Left ventricle myocardium superior (tissue), 1 donor: ENCODE data around the gene AFAP1. TPM values are rescaled to one million over a fixed set of nuclear protein-coding genes. Genes with fewer than 3 reads are reported as not detected.

Experiments
- ATAC-seq: fragments of 200-7000 bp; cut with Tn5 transposase; one replicate; pipeline ENCODE4 v1.9.1; 2020; ENCODE audit warnings: mild to moderate bottlenecking, moderate library complexity
- DNase-seq: peaks from one replicate; pipeline ENCODE4 v3.0.0-alpha.2; 2020
- intact Hi-C: fragments of 100-400 bp; cut with micrococcal nuclease; formaldehyde crosslinking; loops from one replicate; pipeline ENCODE4 v1.11.0; 2022
- total RNA-seq: library from RNA; stranded (reverse); fragmentation: NEBNext Ultra II Directional; extraction: Animal tissue kit (Norgen Biotek cat#: 25700); gene quantifications from one replicate; pipeline ENCODE4 v1.2.1, GENCODE V29; 2021
- donor health status: DM: no; HTN: yes; CAD: no; lungs with severe emphysema.

The AFAP1 gene
- total RNA-seq, 1 donor from 2014 or later = 7.7 TPM

GRCh38 chr4:7784131-7784870, 155.4 kb downstream of the AFAP1 start:
- ATAC-seq = no peak
- DNase-seq = no peak
- intact Hi-C loops = no loop called here

GRCh38 chr4:7783541-7783940, 156.1 kb downstream of the AFAP1 start:
- no peak for DNase-seq
- ATAC-seq = no peak
- intact Hi-C loops = no loop called here

GRCh38 chr4:7782783-7783182, 156.9 kb downstream of the AFAP1 start:
- intact Hi-C loops = no loop called here
- DNase-seq (no peak), ATAC-seq (no peak)

- intact Hi-C loops = no loop called here
- ATAC-seq (peak; percentile 21), DNase-seq (no peak)
These were observed 157.7 kb downstream of the AFAP1 start for GRCh38 chr4:7781993-7782392.

- ATAC-seq (peak; percentile 62), DNase-seq (no peak)
- intact Hi-C loops = no loop called here
These were observed 158.3 kb downstream of the AFAP1 start for GRCh38 chr4:7781366-7781765.

GRCh38 chr4:7780751-7781348, 158.8 kb downstream of the AFAP1 start:
- ATAC-seq (no peak), DNase-seq (no peak)
- intact Hi-C loops = no loop called here

- ATAC-seq (peak; percentile 35), DNase-seq (no peak)
- intact Hi-C loops = no loop called here
These were observed 160.3 kb downstream of the AFAP1 start for GRCh38 chr4:7779432-7779768.

GRCh38 chr4:7778510-7779431, 160.9 kb downstream of the AFAP1 start:
- no peak for ATAC-seq
- intact Hi-C loops = no loop called here
- DNase-seq = no peak

GRCh38 chr4:7777871-7778509, 161.7 kb downstream of the AFAP1 start:
- DNase-seq (no peak), ATAC-seq (no peak)
- intact Hi-C loops = no loop called here

GRCh38 chr4:7777017-7777710, 162.5 kb downstream of the AFAP1 start:
- DNase-seq (no peak), ATAC-seq (no peak)
- intact Hi-C loops = no loop called here

- DNase-seq (no peak), ATAC-seq (no peak)
- intact Hi-C loops = no loop called here
These were observed 164.3 kb downstream of the AFAP1 start for GRCh38 chr4:7775396-7775795.

GRCh38 chr4:7774301-7775294, 165.1 kb downstream of the AFAP1 start:
- intact Hi-C loops = no loop called here
- no peak for ATAC-seq
- DNase-seq = no peak

GRCh38 chr4:7773401-7774180, 166.1 kb downstream of the AFAP1 start:
- DNase-seq (no peak), ATAC-seq (no peak)
- intact Hi-C loops = no loop called here

- peak; percentile 73 for DNase-seq
- intact Hi-C loops = no loop called here
These were observed 166.8 kb downstream of the AFAP1 start for GRCh38 chr4:7772711-7773385.

GRCh38 chr4:7771541-7772507, 167.8 kb downstream of the AFAP1 start:
- no peak for DNase-seq
- ATAC-seq = no peak
- intact Hi-C loops = no loop called here

More at GRCh38 chr4:7772711-7773385, 166.8 kb downstream of the AFAP1 start:
- ATAC-seq = peak; percentile 69
